Erythroblast (primary cell): ENCODE data around the gene RIIAD1.

Experiments
- GATA1 ChIP-seq: IDR thresholded peaks from 2 replicates; pipeline ENCODE4 v1.6.1; 2011; ENCODE audit warnings: low read depth, mild to moderate bottlenecking, control low read depth, low read length, moderate library complexity
- POLR2A ChIP-seq: IDR thresholded peaks from 2 replicates; pipeline ENCODE4 v1.6.1; 2011; ENCODE audit warnings: mild to moderate bottlenecking, low read length

DNA sequence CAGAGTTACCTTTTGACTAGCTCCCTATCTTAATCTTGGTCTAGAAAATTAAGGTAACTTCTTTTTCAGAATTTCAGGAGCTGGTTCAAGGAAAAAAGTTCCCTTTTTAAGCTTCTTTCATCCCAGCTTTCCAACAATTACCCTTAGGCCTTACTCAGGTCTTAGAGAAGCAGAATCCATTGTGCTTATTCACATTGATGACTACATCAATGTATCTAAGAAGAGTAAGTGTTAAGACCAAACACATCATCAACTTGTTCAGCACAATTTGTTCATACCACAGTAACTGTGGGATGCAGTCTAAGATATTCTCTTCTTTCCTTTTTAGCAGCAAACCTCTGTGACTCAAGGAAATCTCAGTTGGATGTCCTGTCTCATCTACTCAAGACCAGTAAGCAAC, 37.9 kb downstream of the RIIAD1 start:
- no peak for TF ChIP-seq POLR2A
- no peak for TF ChIP-seq GATA1
